Body of pancreas (tissue), 4 donors: ENCODE measurements around the gene FBLN2. TPM values are rescaled to one million over a fixed set of nuclear protein-coding genes. Genes with fewer than 3 reads are reported as not detected.

Experiments
- ATAC-seq: fragments of 150-250 bp; one replicate; pipeline ENCODE4 v1.9.1; 2016
- DNase-seq, 4 donors: peaks; one replicate each; pipeline ENCODE4 v3.0.0-alpha.2; 2019
- H3K27ac ChIP-seq, 4 donors: fragments of 200-600 bp; sonication (generic); 1 replicate in 3 of 4; 2 replicates in 1 of 4; pipeline versions ENCODE4 v1.5.1 to v1.6.1; 2016 to 2019; ENCODE audit warnings: mild to moderate bottlenecking in 1 of 4, mixed read lengths in 1 of 4, moderate library complexity in 1 of 4
- H3K27me3 ChIP-seq, 2 donors: fragments of 200-600 bp; sonication (generic); one replicate each; pipeline ENCODE4 v1.6.0; 2016; ENCODE audit warnings: mild to moderate bottlenecking in 1 of 2
- H3K36me3 ChIP-seq, 2 donors: fragments of 200-600 bp; sonication (generic); replicated peaks in 1 of 2; 2 replicates each; pipeline ENCODE4 v1.5.1; 2016; ENCODE audit warnings: low read depth in 2 of 2; ENCODE audit not compliant: insufficient read depth in 1 of 2
- H3K4me1 ChIP-seq: fragments of 200-600 bp; sonication (generic); one replicate; pipeline ENCODE4 v1.6.0; 2016
- H3K4me3 ChIP-seq, 2 donors: fragments of 200-600 bp; sonication (generic); 1 replicate in 1 of 2; 2 replicates in 1 of 2; pipeline ENCODE4 v1.5.1; 2016 to 2019
- H3K9me3 ChIP-seq, 3 donors: fragments of 200-600 bp; sonication (generic); 1 replicate in 2 of 3; 2 replicates in 1 of 3; pipeline ENCODE4 v1.5.1; 2016
- POLR2A ChIP-seq, 3 donors: fragments of 450-650 bp; IDR thresholded peaks; one replicate each; pipeline ENCODE4 v1.6.1; 2016; ENCODE audit warnings: antibody characterized with exemption in 3 of 3, mild to moderate bottlenecking in 2 of 3
- WGBS, 2 donors: methylation state at CpG; one replicate each; pipeline ENCODE4 v1.1.5; 2017; 5-methylcytosine and 5-hydroxymethylcytosine counted together
- intact Hi-C: fragments of 100-400 bp; cut with DNase I; formaldehyde crosslinking; loops from one replicate; pipeline ENCODE4 v1.15.1; 2023
- total RNA-seq, 2 donors: library from RNA; depleted of rRNA; stranded (reverse); fragments of >200 nt; gene quantifications; one replicate each; pipeline ENCODE4 v1.1.0, GENCODE V29; 2016
- TF ChIP-seq, protein P1 (sequence below), 7 experiments: fragments of 450-650 bp in 4 of 7; fragments of 200-600 bp in 3 of 7; sonication (generic) in 3 of 7; IDR thresholded peaks; one replicate each; pipeline ENCODE4 v1.5.1; 2016 to 2019; ENCODE audit warnings: antibody characterized with exemption in 7 of 7

FBLN2 gene
- total RNA-seq, 2 donors from 2014 or later = 18.9 to 54.7 TPM

DNA sequence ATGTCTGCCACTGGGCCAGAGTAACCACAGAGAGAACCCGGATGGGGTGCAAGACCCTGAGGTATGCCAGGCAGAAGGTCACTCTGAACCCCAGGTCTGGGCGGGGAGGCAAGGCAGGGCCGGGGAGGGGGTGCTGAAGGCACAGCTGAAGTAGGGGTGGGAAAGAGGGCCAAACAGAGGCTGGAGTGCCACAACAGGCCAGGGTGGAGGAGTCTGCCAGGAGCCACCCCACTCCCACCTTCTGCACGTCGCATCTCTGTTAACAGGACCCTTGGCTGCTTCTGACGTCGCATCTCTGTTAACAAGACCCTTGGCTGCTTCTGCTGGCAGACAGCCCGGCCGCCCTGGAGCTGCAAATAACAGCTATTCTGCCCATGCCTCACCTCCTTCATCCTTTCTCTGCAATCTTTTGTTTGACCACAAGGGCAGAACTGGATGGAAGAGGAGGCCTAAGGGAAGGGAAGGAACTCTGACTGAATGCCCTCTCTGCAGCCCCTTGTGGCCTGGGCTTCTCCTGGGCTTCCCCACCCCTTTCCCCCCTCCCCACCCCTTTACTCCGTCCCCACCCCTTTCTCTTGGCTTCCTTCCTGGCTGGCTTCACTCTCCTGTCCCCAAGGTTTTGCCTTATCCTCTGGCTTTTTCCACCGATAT lies 20.6 kb upstream of the FBLN2 start:
- 62 to 71% methylated on average over 11 of the region's 11 CpGs for WGBS, 2 donors
- Histone ChIP-seq H3K4me3 (no peak overlapping the region), H3K27ac (no peak overlapping the region), H3K4me1 (no peaks in the 10 kb centered on the region), H3K27me3 (no peaks in the 10 kb centered on the region), H3K9me3 (no peaks in the 10 kb centered on the region), H3K36me3 (no peaks in the 10 kb centered on the region)
- TF ChIP-seq, protein P1, sequence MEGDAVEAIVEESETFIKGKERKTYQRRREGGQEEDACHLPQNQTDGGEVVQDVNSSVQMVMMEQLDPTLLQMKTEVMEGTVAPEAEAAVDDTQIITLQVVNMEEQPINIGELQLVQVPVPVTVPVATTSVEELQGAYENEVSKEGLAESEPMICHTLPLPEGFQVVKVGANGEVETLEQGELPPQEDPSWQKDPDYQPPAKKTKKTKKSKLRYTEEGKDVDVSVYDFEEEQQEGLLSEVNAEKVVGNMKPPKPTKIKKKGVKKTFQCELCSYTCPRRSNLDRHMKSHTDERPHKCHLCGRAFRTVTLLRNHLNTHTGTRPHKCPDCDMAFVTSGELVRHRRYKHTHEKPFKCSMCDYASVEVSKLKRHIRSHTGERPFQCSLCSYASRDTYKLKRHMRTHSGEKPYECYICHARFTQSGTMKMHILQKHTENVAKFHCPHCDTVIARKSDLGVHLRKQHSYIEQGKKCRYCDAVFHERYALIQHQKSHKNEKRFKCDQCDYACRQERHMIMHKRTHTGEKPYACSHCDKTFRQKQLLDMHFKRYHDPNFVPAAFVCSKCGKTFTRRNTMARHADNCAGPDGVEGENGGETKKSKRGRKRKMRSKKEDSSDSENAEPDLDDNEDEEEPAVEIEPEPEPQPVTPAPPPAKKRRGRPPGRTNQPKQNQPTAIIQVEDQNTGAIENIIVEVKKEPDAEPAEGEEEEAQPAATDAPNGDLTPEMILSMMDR (IDR thresholded peaks at IDR 0.05) = no peak
- TF ChIP-seq POLR2A (IDR thresholded peaks at IDR 0.05) = no peak
- no peak for DNase-seq
- no peak for ATAC-seq
- intact Hi-C loops = no loop called here

DNA sequence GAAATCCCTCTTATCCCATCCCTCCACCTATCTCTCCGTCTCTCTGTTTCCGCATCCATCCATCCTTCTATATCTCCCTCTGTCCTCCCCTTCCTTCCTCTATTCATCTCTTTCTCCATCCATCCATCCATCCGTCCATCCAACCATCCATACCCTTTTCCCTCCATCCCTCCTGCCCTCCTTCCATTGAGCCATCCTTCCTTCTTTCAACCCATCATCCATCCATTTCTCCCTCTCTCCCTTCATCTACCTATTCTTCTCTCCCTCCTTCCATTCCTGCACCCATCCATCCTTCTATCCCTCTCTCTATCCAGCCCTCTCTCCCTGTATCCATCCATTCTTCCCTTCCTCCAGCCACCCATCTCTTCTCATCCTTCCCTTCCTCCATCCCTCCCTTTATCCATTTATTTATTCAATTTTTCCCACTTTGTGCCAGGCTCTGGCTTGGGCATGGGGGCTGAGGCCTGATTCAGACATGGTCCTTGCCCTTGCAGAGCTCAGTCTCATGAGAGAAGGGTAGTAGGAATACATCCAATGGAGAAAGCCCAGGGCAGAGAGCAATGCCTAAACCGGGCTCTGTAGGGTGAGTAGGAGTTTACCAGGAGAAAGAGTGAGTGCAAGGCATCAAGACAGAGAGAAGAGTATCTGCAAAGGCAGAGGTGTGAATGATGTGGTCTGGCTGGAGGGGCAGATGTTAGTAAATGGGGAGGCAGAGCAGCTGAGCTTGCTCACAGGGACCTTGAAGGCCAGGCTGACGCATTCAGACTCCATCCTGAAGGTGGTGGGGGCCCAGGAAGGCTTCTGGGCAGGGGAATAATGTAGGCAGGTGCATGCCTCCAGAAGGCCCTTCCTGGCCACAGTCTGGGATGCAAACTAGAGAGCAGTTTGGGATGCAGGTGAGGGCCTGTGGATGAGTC lies 19.5 kb upstream of the FBLN2 start:
- DNase-seq (no peak), ATAC-seq (no peak)
- Histone ChIP-seq H3K4me3 (no peak overlapping the region), H3K27me3 (no peaks in the 10 kb centered on the region), H3K4me1 (no peaks in the 10 kb centered on the region), H3K36me3 (no peaks in the 10 kb centered on the region), H3K9me3 (no peaks in the 10 kb centered on the region), H3K27ac (no peak overlapping the region)
- 64 to 82% methylated on average over 5 of the region's 5 CpGs for WGBS, 2 donors
- TF ChIP-seq POLR2A (IDR thresholded peaks at IDR 0.05) = no peak
- TF ChIP-seq, protein P1 (IDR thresholded peaks at IDR 0.05) = no peak
- intact Hi-C loops = no loop called here

DNA sequence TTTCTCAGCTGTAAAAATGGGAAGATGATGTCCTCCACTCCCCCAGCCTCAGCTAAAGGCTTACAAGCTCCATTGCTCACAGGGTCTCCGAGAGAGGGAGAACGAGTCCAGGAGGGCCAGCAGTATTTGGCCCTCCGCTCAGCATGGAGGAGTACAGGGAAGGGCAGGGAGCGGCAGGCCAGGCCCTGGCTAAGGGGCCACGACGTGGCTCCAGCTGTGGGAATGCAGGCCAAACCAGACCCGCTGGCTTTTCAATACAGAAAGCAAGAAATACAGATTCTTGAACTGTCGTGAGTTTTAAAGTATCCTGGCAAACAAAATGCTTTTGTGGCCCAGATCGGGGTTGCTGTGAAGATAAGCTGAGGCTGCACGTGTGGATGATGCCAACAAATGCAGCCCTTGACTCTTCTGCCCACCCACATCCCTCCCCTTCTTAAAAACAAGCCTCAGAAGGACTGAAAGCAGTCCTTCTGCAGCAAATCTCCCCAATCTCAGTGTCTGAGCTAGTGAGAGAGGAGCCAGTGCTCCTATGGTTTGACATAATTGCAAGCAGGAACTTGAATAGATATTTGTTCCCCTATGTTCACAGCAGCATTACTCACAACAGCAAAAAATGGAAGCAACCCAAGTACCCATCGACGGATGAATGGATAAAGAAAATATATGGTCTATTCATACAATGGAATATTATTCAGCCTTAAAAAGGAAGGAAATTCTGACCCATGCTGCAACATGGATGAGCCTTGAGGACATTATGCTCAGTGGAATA lies 18.5 kb upstream of the FBLN2 start:
- WGBS, 2 donors = 79 to 82% methylated on average over 11 to 12 of the region's 12 CpGs

DNA sequence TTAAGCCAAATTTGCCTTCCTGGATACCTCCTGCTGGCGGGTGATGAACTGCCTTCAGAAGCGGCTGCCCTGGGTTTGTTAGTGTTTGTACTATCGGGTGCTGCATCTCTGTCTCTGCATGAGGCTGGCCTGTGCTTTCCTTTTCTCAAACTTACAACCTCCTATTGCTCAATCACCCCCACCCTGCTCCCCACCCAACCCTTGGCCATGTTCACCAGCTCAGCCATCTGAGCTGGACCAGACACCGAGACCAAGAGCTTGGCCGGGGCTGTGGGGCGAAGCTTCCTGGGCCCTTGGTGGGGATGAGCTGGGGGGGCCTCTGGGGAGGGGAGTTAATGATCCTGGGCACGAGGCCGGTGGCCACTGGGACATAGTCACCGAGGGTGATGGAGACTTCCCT lies 16.8 kb upstream of the FBLN2 start:
- H3K9me3 ChIP-seq = no peaks in the 10 kb centered on the region
- DNase-seq (no peak), ATAC-seq (no peak)
- no peaks in the 10 kb centered on the region for H3K27me3 ChIP-seq
- no peaks in the 10 kb centered on the region for H3K36me3 ChIP-seq
- intact Hi-C loops = no loop called here
- H3K27ac ChIP-seq = no peak overlapping the region
- no peak overlapping the region for H3K4me3 ChIP-seq
- TF ChIP-seq, protein P1 (IDR thresholded peaks at IDR 0.05) = no peak
- TF ChIP-seq POLR2A (IDR thresholded peaks at IDR 0.05) = no peak
- 70 to 72% methylated on average over 6 to 7 of the region's 9 CpGs for whole genome bisulfite sequencing, 2 donors
- H3K4me1 ChIP-seq = no peaks in the 10 kb centered on the region

More for the DNA sequence above, 18.5 kb upstream of the FBLN2 start:
- H3K27ac ChIP-seq = no peak overlapping the region
- TF ChIP-seq, protein P1 (IDR thresholded peaks at IDR 0.05) = no peak
- TF ChIP-seq POLR2A (IDR thresholded peaks at IDR 0.05) = no peak
- H3K27me3 ChIP-seq = no peaks in the 10 kb centered on the region
- ATAC-seq (no peak), DNase-seq (no peak)
- no peaks in the 10 kb centered on the region for H3K36me3 ChIP-seq
- no peak overlapping the region for H3K4me3 ChIP-seq
- no peaks in the 10 kb centered on the region for H3K4me1 ChIP-seq
- intact Hi-C loops = no loop called here
- no peaks in the 10 kb centered on the region for H3K9me3 ChIP-seq
